DND-41 (cell line): Measurements from ENCODE around the gene MICA.
"Not testable (repeated sequence)": the region's sequence is repeated elsewhere in the genome, so short reads cannot be mapped to it uniquely, and the experiment has no call there.

ENCODE experiments used
- CTCF ChIP-seq: IDR thresholded peaks from 2 replicates; pipeline ENCODE4 v1.5.1; 2012; ENCODE audit warnings: borderline replicate concordance, low read length, moderate library complexity, mild to moderate bottlenecking; ENCODE audit not compliant: poor library complexity, severe bottlenecking; ENCODE audit errors: extremely low read depth
- EZH2 ChIP-seq: IDR thresholded peaks from 3 replicates; pipeline ENCODE4 v1.6.1; 2012; ENCODE audit warnings: borderline replicate concordance, low read depth, mild to moderate bottlenecking, moderate library complexity, low read length, inconsistent platforms; ENCODE audit not compliant: severe bottlenecking

- not testable (repeated sequence) for TF ChIP-seq CTCF, EZH2
These were observed 14.2 kb upstream of the MICA start for GRCh38 chr6:31388916-31389801.
